ENCODE results near the gene RIPOR3. TPM values are rescaled to one million over a fixed set of nuclear protein-coding genes. Genes with fewer than 3 reads are reported as not detected.
"Not testable (repeated sequence)": the region's sequence is repeated elsewhere in the genome, so short reads cannot be mapped to it uniquely, and the experiment has no call there.

The RIPOR3 gene
- total RNA-seq, 1 donor, result 6.5 TPM

- TF ChIP-seq CTCF (IDR thresholded peaks at IDR 0.05; ENCODE audit: insufficient read depth, low read length), result peak; percentile 84
- peak; percentile 69 for DNase-seq (ENCODE audit: low read depth)
- H3K4me3 ChIP-seq (ENCODE audit: low read depth, low read length), result no peak overlapping the region
Measured at GRCh38 chr20:50625986-50626677, 65.2 kb downstream of the RIPOR3 start.

- no peak overlapping the region for H3K4me3 ChIP-seq (ENCODE audit: low read depth, low read length)
- no peak for TF ChIP-seq CTCF (IDR thresholded peaks at IDR 0.05; ENCODE audit: insufficient read depth, low read length)
- no peak for DNase-seq (ENCODE audit: low read depth)
Measured at GRCh38 chr20:50624351-50625016, 66.9 kb downstream of the RIPOR3 start.

- TF ChIP-seq CTCF (IDR thresholded peaks at IDR 0.05; ENCODE audit: insufficient read depth, low read length), result no peak
- no peak overlapping the region for H3K4me3 ChIP-seq (ENCODE audit: low read depth, low read length)
- DNase-seq (ENCODE audit: low read depth), result peak; percentile 23
Measured at GRCh38 chr20:50621068-50621665, 70.2 kb downstream of the RIPOR3 start.

GRCh38 chr20:50620459-50620858, 70.9 kb downstream of the RIPOR3 start:
- not testable (repeated sequence) for DNase-seq (ENCODE audit: low read depth); H3K4me3 ChIP-seq (ENCODE audit: low read depth, low read length)

DNA sequence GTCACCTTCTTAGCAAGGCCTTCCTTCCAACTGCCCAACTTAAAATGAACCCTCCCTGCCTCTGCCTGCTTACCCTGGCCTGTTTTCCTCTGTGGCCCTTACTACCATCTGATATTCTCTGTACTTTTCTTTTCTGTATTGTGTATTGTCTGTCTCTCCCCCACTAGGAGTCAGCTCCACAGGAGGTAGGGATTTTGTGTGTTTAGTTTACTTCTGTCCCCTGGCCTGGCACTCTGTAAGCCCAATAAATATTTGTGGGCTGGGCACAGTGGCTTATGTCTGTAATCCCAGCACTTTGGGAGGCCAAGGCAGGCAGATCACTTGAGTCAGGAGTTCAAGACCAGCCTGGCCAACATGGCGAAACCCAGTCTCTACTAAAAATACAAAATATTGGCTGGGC, 72.8 kb downstream of the RIPOR3 start:
- no peak for TF ChIP-seq CTCF (IDR thresholded peaks at IDR 0.05; ENCODE audit: insufficient read depth, low read length)
- H3K4me3 ChIP-seq (ENCODE audit: low read depth, low read length), result no peak overlapping the region
- DNase-seq (ENCODE audit: low read depth), result no peak

GRCh38 chr20:50617022-50617421, 74.3 kb downstream of the RIPOR3 start:
- no peak overlapping the region for H3K4me3 ChIP-seq (ENCODE audit: low read depth, low read length)
- DNase-seq (ENCODE audit: low read depth), result no peak
- TF ChIP-seq CTCF (IDR thresholded peaks at IDR 0.05; ENCODE audit: insufficient read depth, low read length), result no peak

DNA sequence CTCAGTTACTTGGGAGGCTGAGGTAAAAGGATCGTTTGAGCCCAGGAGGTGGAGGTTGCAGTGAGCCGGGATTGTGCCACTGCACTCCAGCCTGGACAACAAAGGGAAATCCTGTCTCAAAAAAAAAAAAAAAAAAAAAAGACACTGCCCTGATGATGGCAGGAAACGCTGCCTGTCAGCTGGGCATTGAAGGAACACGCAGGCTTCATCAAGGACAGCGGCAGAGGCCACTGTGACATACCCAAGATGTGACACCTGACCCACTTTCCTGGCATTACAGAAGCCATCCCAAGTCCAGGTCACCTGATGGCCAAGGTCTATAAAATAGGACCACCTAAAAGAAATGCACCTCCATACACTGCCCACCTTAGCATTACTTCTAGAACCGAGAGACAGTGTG, 75.9 kb downstream of the RIPOR3 start:
- no peak for TF ChIP-seq CTCF (IDR thresholded peaks at IDR 0.05; ENCODE audit: insufficient read depth, low read length)
- DNase-seq (ENCODE audit: low read depth), result no peak
- no peak overlapping the region for H3K4me3 ChIP-seq (ENCODE audit: low read depth, low read length)

All from fibroblast of the aortic adventitia (primary cell).